ENCODE data around the gene LSR. TPM values are rescaled to one million over a fixed set of nuclear protein-coding genes. Genes with fewer than 3 reads are reported as not detected.

The LSR gene
- total RNA-seq, 2 donors from 2014 or later = 7.6 to 9.3 TPM

- Histone ChIP-seq H3K36me3 (no peaks in the 10 kb centered on the region), H3K27me3 (replicated peaks; ENCODE audit: insufficient read depth) (no peaks in the 10 kb centered on the region), H3K4me1 (ENCODE audit: control insufficient read depth in 1 of 2, low read depth in 2 of 2) (no peaks in the 10 kb centered on the region), H3K9me3 (no peaks in the 10 kb centered on the region), H3K4me3 (no peak overlapping the region), H3K27ac (no peak overlapping the region)
- no peak for TF ChIP-seq CTCF (IDR thresholded peaks at IDR 0.05)
- ATAC-seq (ENCODE audit: insufficient number of reproducible peaks, low FRiP score, low read depth) = no peak
- DNase-seq (ENCODE audit: low spot score) = no peak
Observed at GRCh38 chr19:35288331-35288730, 39.5 kb downstream of the LSR start.

GRCh38 chr19:35288906-35289305 is 40.1 kb downstream of the LSR start:
- Histone ChIP-seq H3K27me3 (replicated peaks; ENCODE audit: insufficient read depth) (no peaks in the 10 kb centered on the region), H3K36me3 (no peaks in the 10 kb centered on the region)

GRCh38 chr19:35290381-35291127 is 41.8 kb downstream of the LSR start:
- Histone ChIP-seq H3K27ac (no peak overlapping the region), H3K27me3 (replicated peaks; ENCODE audit: insufficient read depth) (no peaks in the 10 kb centered on the region)
- no peak for ATAC-seq (ENCODE audit: insufficient number of reproducible peaks, low FRiP score, low read depth)

More at GRCh38 chr19:35288906-35289305, 40.1 kb downstream of the LSR start:
- H3K4me3 ChIP-seq = no peak overlapping the region
- no peak for ATAC-seq (ENCODE audit: insufficient number of reproducible peaks, low FRiP score, low read depth)
- no peak for DNase-seq (ENCODE audit: low spot score)
- no peaks in the 10 kb centered on the region for H3K9me3 ChIP-seq
- H3K4me1 ChIP-seq (ENCODE audit: control insufficient read depth in 1 of 2, low read depth in 2 of 2) = no peaks in the 10 kb centered on the region
- TF ChIP-seq CTCF (IDR thresholded peaks at IDR 0.05) = no peak
- no peak overlapping the region for H3K27ac ChIP-seq

GRCh38 chr19:35291259-35291658 is 42.5 kb downstream of the LSR start:
- TF ChIP-seq CTCF (IDR thresholded peaks at IDR 0.05) = no peak
- no peak overlapping the region for H3K27ac ChIP-seq
- no peaks in the 10 kb centered on the region for H3K9me3 ChIP-seq
- no peaks in the 10 kb centered on the region for H3K27me3 ChIP-seq (replicated peaks; ENCODE audit: insufficient read depth)
- no peaks in the 10 kb centered on the region for H3K36me3 ChIP-seq
- no peak for DNase-seq (ENCODE audit: low spot score)
- H3K4me1 ChIP-seq (ENCODE audit: control insufficient read depth in 1 of 2, low read depth in 2 of 2) = no peaks in the 10 kb centered on the region
- no peak overlapping the region for H3K4me3 ChIP-seq
- ATAC-seq (ENCODE audit: insufficient number of reproducible peaks, low FRiP score, low read depth) = no peak

More at GRCh38 chr19:35290381-35291127, 41.8 kb downstream of the LSR start:
- no peaks in the 10 kb centered on the region for H3K36me3 ChIP-seq
- TF ChIP-seq CTCF (IDR thresholded peaks at IDR 0.05) = no peak
- no peak overlapping the region for H3K4me3 ChIP-seq
- no peak for DNase-seq (ENCODE audit: low spot score)
- no peaks in the 10 kb centered on the region for H3K9me3 ChIP-seq
- H3K4me1 ChIP-seq (ENCODE audit: control insufficient read depth in 1 of 2, low read depth in 2 of 2) = no peaks in the 10 kb centered on the region

- no peak for ATAC-seq (ENCODE audit: insufficient number of reproducible peaks, low FRiP score, low read depth)
- H3K4me3 ChIP-seq = no peak within 1 kb of the TSS
- no peaks in the 10 kb centered on the region for H3K9me3 ChIP-seq
- no peak within 1 kb of the TSS for H3K27ac ChIP-seq
- H3K27me3 ChIP-seq (replicated peaks; ENCODE audit: insufficient read depth) = no peaks in the 10 kb centered on the region
- no peak for DNase-seq (ENCODE audit: low spot score)
- no peaks in the 10 kb centered on the region for H3K4me1 ChIP-seq (ENCODE audit: control insufficient read depth in 1 of 2, low read depth in 2 of 2)
- H3K36me3 ChIP-seq = no peaks in the 10 kb centered on the region
- no peak for TF ChIP-seq CTCF (IDR thresholded peaks at IDR 0.05)
Observed at GRCh38 chr19:35291916-35292315, 43.1 kb downstream of the LSR start, which contains the start of gene MAG. Gene MAG, plus strand, starts transcription at chr19:35292161. Its CDS starts 3,248 bp downstream, at chr19:35295409.
